GM18909 (cell line): ENCODE measurements around the gene ZMPSTE24.

ENCODE experiments used
- ATAC-seq: cut with Tn5 transposase; IDR thresholded peaks from one replicate; pipeline ENCODE4 v1.9.1; 2021; ENCODE audit warnings: mild to moderate bottlenecking; ENCODE audit not compliant: unreplicated experiment, poor library complexity

The ZMPSTE24 gene

DNA sequence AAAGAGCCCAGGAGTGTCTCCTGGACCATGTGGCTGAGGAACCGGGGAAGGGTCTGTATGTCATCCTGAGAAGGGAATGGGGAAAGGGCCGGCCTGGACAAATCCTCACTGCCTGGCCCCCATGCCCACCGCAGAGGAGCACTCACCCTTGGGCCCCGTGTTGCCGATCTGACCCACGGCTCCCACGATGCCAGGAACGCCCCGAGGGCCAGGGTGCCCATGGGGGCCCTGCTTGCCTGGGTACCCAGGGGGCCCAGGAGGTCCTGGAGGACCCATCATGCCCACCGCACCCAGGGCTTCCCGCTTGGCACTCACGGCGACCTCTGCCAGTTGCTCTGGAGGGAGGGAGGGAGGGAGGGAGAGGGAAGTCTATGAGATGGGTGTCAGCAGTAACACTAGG, 44.4 kb downstream of the ZMPSTE24 start:
- no peak for ATAC-seq

DNA sequence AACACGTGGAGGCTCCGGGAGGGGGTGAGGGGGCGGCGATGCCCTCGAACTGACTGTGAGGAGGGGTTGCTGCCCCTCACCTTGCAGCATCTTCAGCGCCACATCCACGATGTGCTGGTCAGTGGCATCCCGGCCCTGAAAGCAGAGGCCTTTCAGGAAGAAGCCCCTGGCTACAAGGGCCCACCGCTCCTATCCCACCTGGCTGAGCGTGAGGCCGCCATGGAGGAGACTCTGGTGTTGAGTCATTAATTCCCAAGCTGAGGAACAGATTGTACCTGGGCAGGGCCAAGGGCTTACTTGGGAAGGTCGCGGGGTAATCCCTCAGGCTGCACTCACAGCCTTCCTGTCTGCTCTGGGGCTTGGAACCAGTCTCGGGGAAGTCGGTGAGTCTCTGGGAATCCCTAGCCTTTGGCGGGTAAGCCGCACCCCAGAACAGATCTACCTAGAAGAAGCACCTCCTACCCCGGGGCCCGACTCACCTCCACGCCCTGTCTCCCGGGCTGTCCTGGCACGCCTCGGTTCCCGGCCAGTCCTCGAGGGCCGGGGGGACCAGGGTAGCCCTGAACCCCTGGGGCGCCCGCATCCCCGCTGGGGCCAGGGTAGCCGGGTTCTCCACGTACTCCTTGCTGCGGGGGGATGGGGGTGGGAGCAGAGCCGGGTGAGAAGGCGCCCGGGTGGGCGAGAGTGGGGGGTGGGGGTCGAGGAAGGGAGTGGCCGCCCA, 45.2 kb downstream of the ZMPSTE24 start:
- no peak for ATAC-seq

DNA sequence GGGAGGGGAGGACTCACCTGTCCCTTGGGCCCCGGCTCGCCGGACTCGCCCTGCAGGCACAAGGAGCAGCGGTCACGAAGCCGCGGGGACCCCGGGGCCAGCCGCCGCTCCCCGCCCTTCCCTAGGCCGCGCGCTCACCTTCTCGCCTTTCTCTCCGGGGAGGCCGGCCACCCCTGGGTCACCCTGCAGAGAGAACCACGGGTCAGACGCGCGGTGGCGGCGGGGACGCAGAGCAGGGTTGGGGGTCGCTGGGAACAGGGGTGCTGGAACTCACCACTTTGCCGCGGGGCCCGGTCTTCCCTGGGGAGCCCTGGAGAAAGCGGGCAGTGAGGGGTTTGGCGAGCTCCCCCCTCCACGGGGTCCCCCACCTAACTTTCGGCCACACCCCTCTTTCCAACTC, 45.8 kb downstream of the ZMPSTE24 start:
- no peak for ATAC-seq

DNA sequence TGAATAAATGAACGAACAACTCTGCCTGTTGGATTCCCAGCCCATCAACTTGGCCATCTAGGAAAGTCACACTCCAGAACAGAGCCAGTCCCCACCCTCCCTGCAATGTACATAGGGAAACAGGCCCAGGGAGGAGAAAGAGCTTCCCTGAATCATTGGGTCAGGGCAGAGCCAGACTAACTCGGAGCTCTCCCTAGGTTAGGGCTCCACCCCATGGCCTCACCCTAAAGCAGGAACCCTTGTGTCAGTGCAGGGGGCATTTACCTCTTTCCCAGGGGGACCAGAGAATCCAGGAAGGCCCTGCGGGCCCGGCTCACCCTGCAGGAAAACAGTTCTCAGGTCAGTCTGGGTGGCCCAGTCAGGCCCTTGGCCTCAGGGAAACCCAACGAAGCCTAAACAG, 47.4 kb downstream of the ZMPSTE24 start:
- ATAC-seq, result no peak

- no peak for ATAC-seq
Observed at GRCh38 chr1:40305871-40306270, 47.8 kb downstream of the ZMPSTE24 start.

DNA sequence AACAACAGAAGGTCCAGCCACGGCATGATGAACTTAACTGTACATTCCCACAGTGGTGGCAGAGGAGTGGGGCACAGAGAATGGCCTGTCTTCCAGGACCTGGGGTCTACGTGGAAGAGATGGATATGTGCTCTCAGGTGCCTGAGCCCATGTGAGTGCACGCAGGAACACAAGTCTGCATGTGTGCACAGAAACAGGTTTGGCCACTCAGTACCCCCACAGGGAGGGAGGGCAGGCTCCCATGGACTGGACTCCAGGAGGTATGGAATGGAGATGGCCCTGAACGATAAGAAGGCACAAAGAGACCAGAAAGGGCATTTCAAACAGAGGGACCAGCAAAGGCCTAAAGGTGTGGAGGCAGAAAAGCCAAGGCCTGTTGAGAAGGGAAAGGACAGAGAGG, 48.3 kb downstream of the ZMPSTE24 start:
- ATAC-seq, result no peak

GRCh38 chr1:40307186-40307585, 49.1 kb downstream of the ZMPSTE24 start:
- ATAC-seq, result no peak

DNA sequence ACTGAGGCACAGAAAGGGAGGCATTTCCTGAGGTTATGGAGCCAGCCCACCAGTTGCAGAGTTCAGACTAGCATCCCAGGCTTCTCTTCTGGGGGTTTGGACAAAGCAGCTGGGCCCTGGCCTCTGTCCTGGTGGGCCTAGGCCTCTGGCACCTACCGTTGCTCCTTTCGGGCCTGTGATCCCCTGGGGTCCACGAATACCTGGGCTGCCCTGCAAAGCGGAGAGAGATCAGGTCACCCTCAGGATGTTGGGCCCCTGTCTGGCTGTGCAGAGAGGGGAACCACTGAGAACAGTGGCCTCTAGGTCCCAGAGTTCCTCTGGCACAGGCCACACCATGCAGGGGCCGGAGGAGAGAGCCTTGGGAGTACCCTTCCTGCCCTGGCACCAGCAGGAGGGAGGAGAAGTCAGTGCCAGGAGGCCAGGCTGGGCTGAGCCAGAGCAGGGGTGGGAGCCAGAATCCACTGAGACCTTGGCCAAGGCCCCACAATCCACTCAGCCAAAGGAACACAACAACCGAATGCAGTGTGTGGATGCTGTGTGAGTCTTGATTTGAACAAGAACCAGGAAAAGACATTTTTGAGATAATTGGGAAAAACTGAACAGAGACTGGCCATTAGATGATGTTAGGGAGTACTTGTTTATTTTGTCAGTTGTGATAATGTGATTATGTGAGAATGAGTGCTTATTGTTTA, 50.1 kb downstream of the ZMPSTE24 start:
- no peak for ATAC-seq

DNA sequence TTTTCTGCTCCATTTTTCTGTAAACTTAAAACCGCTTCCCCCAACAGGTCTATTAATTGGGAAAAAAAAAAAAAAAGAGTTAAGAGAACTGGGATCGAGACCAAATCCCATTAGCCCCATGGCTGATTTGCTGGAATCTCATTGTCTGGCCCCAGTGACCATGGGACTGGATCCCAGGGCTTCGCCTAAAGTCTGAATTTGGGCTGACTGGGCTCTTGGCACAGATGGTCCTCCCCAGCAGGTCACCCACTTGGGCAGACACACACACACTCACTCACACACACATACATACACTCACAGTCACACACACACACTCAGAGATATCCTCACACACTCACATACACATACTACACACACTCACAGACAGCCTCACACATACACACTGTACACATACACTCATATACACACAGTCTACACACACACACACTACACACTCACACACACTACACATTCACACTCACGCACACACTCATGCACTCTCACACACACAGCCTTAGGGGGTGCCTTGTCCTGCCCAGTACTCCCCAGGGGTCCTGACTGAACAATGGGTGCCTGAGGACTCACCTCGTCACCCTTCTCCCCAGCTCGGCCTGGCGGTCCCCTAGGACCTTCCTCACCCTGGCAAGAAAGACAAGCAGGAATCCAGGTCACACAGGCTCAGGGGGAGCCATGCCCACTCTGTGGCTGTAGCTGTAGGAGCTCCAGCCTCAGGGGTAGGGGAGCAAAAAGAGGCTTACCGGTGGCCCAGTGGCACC, 51.5 kb downstream of the ZMPSTE24 start:
- ATAC-seq, result no peak

DNA sequence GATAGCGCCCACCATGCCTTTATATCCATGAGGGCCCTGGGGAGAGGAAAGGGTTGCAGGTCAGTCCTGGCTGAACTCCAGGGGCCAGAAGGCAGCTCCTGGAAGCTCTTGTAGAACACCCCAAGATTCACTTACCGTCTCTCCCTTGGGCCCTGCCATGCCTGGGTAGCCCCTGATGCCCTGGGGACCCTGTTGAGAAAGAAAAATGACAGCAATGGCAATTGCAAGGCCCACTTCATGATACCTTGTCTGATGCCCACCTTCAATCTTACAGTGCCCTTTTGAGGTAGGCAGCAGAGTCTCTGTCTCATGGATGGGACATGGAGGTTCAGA, 52.1 kb downstream of the ZMPSTE24 start:
- no peak for ATAC-seq

- no peak for ATAC-seq
Observed at GRCh38 chr1:40310983-40311642, 53.1 kb downstream of the ZMPSTE24 start.

DNA sequence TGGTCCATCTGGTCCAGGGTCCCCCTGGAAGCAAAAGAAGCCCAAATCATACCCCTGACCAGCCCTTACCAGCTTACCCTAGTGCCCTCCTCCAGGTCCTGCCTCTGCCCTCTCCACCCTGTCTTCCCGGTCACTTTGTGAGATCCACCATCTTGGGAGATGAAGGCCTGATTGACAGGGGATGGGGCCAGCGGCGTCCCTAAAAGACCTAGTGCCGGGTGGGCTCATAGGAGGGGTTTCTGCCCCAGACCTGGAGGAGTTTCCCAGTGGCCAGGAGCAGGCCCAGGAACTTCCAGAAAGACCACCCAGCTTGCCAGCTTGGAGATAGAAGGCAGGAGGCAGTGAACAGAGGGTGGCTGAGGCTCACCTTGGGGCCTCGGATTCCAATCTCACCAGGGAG, 53.7 kb downstream of the ZMPSTE24 start:
- ATAC-seq, result no peak

GRCh38 chr1:40312238-40313205, 54.5 kb downstream of the ZMPSTE24 start:
- peak; percentile 45 for ATAC-seq

GRCh38 chr1:40313329-40313957, 55.4 kb downstream of the ZMPSTE24 start:
- ATAC-seq, result no peak

GRCh38 chr1:40313958-40314720, 56.1 kb downstream of the ZMPSTE24 start:
- ATAC-seq, result no peak

DNA sequence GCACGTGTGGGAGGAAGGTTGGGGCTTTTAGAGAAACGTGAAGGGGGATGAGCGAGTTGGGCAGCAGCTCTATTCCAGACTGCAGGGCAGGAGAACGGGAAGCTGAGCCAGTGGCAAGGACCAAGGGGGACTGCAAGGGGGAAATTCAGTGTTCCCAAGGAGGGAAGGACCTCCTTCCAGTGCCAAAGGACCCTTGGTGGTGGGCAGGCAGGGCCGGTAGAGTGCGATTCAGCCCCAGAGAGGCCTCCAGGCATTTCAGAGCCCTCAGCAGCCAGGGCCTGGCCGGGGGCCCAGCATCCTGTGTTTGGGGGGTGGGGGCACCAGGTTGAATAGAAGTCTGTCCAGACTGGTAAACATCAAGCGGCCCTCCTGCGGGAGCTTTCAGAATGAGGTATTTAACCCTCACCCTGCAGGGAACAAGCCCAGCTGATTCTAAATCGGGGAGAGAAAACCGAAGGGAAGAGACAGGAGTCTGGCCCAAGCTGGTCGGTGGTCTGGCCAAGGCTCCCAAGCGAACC, 56.7 kb downstream of the ZMPSTE24 start:
- ATAC-seq, result no peak

- ATAC-seq, result peak; percentile 44
Observed at GRCh38 chr1:40315239-40315794, 57.3 kb downstream of the ZMPSTE24 start.
